ENCODE data around the gene TBC1D22A.
A peak's percentile ranks its signal among the peaks of the same experiment; 100 is the strongest.

The TBC1D22A gene

GRCh38 chr22:46795845-46796565 is 33.6 kb downstream of the TBC1D22A start:
- no peak for DNase-seq (ENCODE audit: low spot score)

- DNase-seq (ENCODE audit: low spot score): no peak
These were observed 34.2 kb downstream of the TBC1D22A start for GRCh38 chr22:46796566-46797195.

GRCh38 chr22:46797355-46797754 is 34.9 kb downstream of the TBC1D22A start:
- no peak for DNase-seq (ENCODE audit: low spot score)

- no peak for DNase-seq (ENCODE audit: low spot score)
These were observed 35.6 kb downstream of the TBC1D22A start for GRCh38 chr22:46798041-46798365.

- DNase-seq (ENCODE audit: low spot score): peak; percentile 81
These were observed 36.2 kb downstream of the TBC1D22A start for GRCh38 chr22:46798366-46799350.

GRCh38 chr22:46799626-46800025 is 37.2 kb downstream of the TBC1D22A start:
- DNase-seq (ENCODE audit: low spot score): no peak

- no peak for DNase-seq (ENCODE audit: low spot score)
These were observed 37.8 kb downstream of the TBC1D22A start for GRCh38 chr22:46800102-46800857.

- no peak for DNase-seq (ENCODE audit: low spot score)
These were observed 38.9 kb downstream of the TBC1D22A start for GRCh38 chr22:46801331-46801811.

- DNase-seq (ENCODE audit: low spot score): no peak
These were observed 39.6 kb downstream of the TBC1D22A start for GRCh38 chr22:46801826-46802607.

GRCh38 chr22:46802608-46803027 is 40.2 kb downstream of the TBC1D22A start:
- no peak for DNase-seq (ENCODE audit: low spot score)

- peak; percentile 40 for DNase-seq (ENCODE audit: low spot score)
These were observed 40.8 kb downstream of the TBC1D22A start for GRCh38 chr22:46803031-46803880.

GRCh38 chr22:46803936-46804335 is 41.5 kb downstream of the TBC1D22A start:
- no peak for DNase-seq (ENCODE audit: low spot score)

- DNase-seq (ENCODE audit: low spot score): no peak
These were observed 44.3 kb downstream of the TBC1D22A start for GRCh38 chr22:46806794-46807193.

GRCh38 chr22:46807458-46807857 is 45.0 kb downstream of the TBC1D22A start:
- DNase-seq (ENCODE audit: low spot score): no peak

GRCh38 chr22:46809153-46809885 is 46.9 kb downstream of the TBC1D22A start:
- no peak for DNase-seq (ENCODE audit: low spot score)

GRCh38 chr22:46810856-46811786 is 48.7 kb downstream of the TBC1D22A start:
- DNase-seq (ENCODE audit: low spot score): no peak

GRCh38 chr22:46812034-46812605 is 49.7 kb downstream of the TBC1D22A start:
- DNase-seq (ENCODE audit: low spot score): no peak

GRCh38 chr22:46812788-46813187 is 50.3 kb downstream of the TBC1D22A start:
- DNase-seq (ENCODE audit: low spot score): no peak

Measured in COLO829 (cell line).